ENCODE results near the gene ACAD10. TPM values are rescaled to one million over a fixed set of nuclear protein-coding genes. Genes with fewer than 3 reads are reported as not detected.
A peak's percentile ranks its signal among the peaks of the same experiment; 100 is the strongest.

Gene ACAD10
- total and polyA plus RNA-seq, 7 donors = 6.0 to 20.2 (median 10.9) TPM

GRCh38 chr12:111788178-111788654 is 102.4 kb downstream of the ACAD10 start:
- ATAC-seq = peak; percentile 73 to 88 (median 86)
- DNase-seq = peak; percentile 65 to 82
- WGBS, 3 donors = 16 to 33% (median 25%) methylated on average over 8 of the region's 8 CpGs

GRCh38 chr12:111789779-111790178 is 103.9 kb downstream of the ACAD10 start:
- TF ChIP-seq CTCF (IDR thresholded peaks at IDR 0.05) = no peak
- Histone ChIP-seq H3K36me3 (ENCODE audit: insufficient read depth in 1 of 2, low read depth in 1 of 2) (peaks cover 0 to 85% of the 10 kb centered on the region in 2 donors), H3K9me3 (no peaks in the 10 kb centered on the region), H3K27me3 (ENCODE audit: insufficient read depth in 3 of 3, low read length in 2 of 3) (no peaks in the 10 kb centered on the region), H3K27ac (no peak overlapping the region), H3K4me3 (no peak overlapping the region), H3K4me1 (peaks cover 9% of the 10 kb centered on the region)
- intact Hi-C loops (cut with DNase I) = loop anchor here in 1 of 2 donors (5.0 kb wide), 1 partner anchor 37 kb away; no protein-coding TSS in a partner anchor
- ATAC-seq (no peak), DNase-seq (no peak)
- 69 to 84% (median 80%) methylated on average over 11 of the region's 11 CpGs for WGBS, 3 donors

More at GRCh38 chr12:111788178-111788654, 102.4 kb downstream of the ACAD10 start:
- intact Hi-C loops (cut with DNase I) = loop anchor here (1.0 to 5.0 kb wide), 2 partner anchors 35 to 36 kb away; no protein-coding TSS in a partner anchor
- Histone ChIP-seq H3K27ac (peak overlapping the region; percentile 21), H3K9me3 (no peaks in the 10 kb centered on the region), H3K4me3 (no peak overlapping the region), H3K4me1 (peaks cover 9% of the 10 kb centered on the region), H3K27me3 (ENCODE audit: insufficient read depth in 3 of 3, low read length in 2 of 3) (no peaks in the 10 kb centered on the region), H3K36me3 (ENCODE audit: insufficient read depth in 1 of 2, low read depth in 1 of 2) (peaks cover 0 to 85% of the 10 kb centered on the region in 2 donors)
- peak; percentile 50 for TF ChIP-seq CTCF (IDR thresholded peaks at IDR 0.05)

- WGBS, 3 donors = 72 to 88% (median 84%) methylated on average over 8 of the region's 8 CpGs
- peak overlapping the region; percentile 77 for H3K27ac ChIP-seq
- H3K9me3 ChIP-seq = no peaks in the 10 kb centered on the region
- no peaks in the 10 kb centered on the region for H3K27me3 ChIP-seq (ENCODE audit: insufficient read depth in 3 of 3, low read length in 2 of 3)
- no peak overlapping the region for H3K4me3 ChIP-seq
- ATAC-seq (peak in 3 of 4 donors; percentile 15 to 29 (median 28)), DNase-seq (no peak)
- peaks cover 9% of the 10 kb centered on the region for H3K4me1 ChIP-seq
- intact Hi-C loops (cut with DNase I) = no loop called here
- peaks cover 0 to 87% of the 10 kb centered on the region in 2 donors for H3K36me3 ChIP-seq (ENCODE audit: insufficient read depth in 1 of 2, low read depth in 1 of 2)
- TF ChIP-seq CTCF (IDR thresholded peaks at IDR 0.05) = no peak
These were observed 105.7 kb downstream of the ACAD10 start for GRCh38 chr12:111791507-111791906.

- no peak for TF ChIP-seq CTCF (IDR thresholded peaks at IDR 0.05)
- Histone ChIP-seq H3K36me3 (ENCODE audit: insufficient read depth in 1 of 2, low read depth in 1 of 2) (peaks cover 0 to 87% of the 10 kb centered on the region in 2 donors), H3K27me3 (ENCODE audit: insufficient read depth in 3 of 3, low read length in 2 of 3) (no peaks in the 10 kb centered on the region), H3K4me3 (no peak overlapping the region), H3K27ac (peak overlapping the region; percentile 77), H3K4me1 (peaks cover 9% of the 10 kb centered on the region), H3K9me3 (no peaks in the 10 kb centered on the region)
- intact Hi-C loops (cut with DNase I) = no loop called here
- DNase-seq (peak; percentile 82 to 86), ATAC-seq (peak; percentile 87 to 93 (median 90))
- WGBS, 3 donors = 80 to 83% (median 80%) methylated on average over 27 of the region's 27 CpGs
These were observed 106.5 kb downstream of the ACAD10 start for GRCh38 chr12:111792155-111792855.

Measured in psoas muscle (tissue), 8 donors.